ENCODE data around the gene FSD1.
"Not testable (repeated sequence)": the region's sequence is repeated elsewhere in the genome, so short reads cannot be mapped to it uniquely, and the experiment has no call there.

Gene FSD1

GRCh38 chr19:4304538-4305256, at the start of gene FSD1:
Gene FSD1, plus strand, starts transcription at chr19:4304598. Its CDS starts 149 bp downstream, at chr19:4304747.
- DNase-seq (ENCODE audit: low read depth) = peak; percentile 12

- DNase-seq (ENCODE audit: low read depth) = no peak
Observed at GRCh38 chr19:4256563-4256962, 47.8 kb upstream of the FSD1 start.

- no peak for DNase-seq (ENCODE audit: low read depth)
Observed at GRCh38 chr19:4257025-4257424, 47.4 kb upstream of the FSD1 start.

DNA sequence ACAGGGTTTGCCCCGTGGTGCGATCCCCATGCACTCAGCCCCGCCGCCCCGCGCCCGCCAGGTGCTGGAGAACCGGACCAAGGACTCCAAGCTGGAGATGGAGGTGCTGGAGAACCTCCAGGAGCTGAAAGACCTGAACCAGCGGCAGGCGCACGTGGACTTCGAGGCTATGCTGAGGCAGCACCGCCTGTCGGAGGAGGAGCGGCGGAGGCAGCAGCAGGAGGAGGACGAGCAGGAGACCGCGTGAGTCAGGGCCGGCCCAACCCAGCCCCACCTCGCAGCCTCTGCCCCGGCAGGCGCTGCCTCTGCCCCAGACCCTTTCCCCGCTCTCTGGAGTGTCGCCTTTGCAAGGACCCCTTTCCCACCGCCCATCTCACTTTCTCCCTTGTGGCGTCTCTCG, 46.2 kb upstream of the FSD1 start:
- DNase-seq (ENCODE audit: low read depth) = no peak

GRCh38 chr19:4260613-4261191, 43.7 kb upstream of the FSD1 start:
- DNase-seq (ENCODE audit: low read depth) = no peak

- DNase-seq (ENCODE audit: low read depth) = no peak
Observed at GRCh38 chr19:4264812-4265211, 39.6 kb upstream of the FSD1 start.

- no peak for DNase-seq (ENCODE audit: low read depth)
Observed at GRCh38 chr19:4266253-4267000, 38.0 kb upstream of the FSD1 start.

DNA sequence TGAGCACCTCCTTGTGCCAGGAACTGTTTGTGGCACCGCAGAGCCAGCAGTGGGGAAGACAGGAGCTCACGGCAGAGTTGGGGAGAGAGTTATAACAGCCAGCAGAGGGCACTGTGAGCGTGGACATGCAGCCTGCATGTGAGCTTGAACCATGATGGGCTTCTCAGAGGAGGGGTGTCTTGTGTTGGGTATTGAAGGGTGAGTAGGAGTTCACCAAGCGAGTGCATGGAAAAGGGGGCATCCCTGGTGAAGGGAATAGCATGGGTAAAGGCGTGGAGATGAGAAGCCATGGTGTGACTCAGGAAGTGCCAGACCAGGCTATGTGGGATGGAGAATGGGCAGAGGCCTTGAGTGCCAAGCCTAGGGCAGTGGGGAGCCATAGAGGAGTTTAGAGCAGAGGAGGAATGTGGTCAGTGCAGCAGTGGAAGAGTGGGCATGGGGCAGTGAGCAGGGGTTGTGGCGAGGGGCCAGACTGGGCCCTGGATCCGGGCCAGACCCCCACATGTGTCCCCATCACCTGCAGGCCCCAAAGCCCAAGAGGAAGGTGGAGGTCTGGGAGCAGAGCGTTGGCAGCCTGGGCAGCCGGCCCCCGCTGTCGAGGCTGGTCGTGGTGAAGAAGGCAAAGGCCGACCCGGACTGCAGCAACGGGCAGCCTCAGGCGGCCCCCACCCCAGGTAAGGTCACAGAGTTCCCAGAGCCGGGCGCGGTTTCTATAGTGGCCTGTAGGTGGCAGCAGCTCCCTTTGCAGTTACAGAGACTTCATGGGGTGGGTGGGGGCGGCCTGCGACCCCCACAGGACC, 37.1 kb upstream of the FSD1 start:
- peak; percentile 3 for DNase-seq (ENCODE audit: low read depth)

GRCh38 chr19:4267901-4268815, 36.2 kb upstream of the FSD1 start:
- DNase-seq (ENCODE audit: low read depth) = no peak

GRCh38 chr19:4268816-4269430, 35.5 kb upstream of the FSD1 start:
- no peak for DNase-seq (ENCODE audit: low read depth)

- no peak for DNase-seq (ENCODE audit: low read depth)
Observed at GRCh38 chr19:4272894-4273293, 31.5 kb upstream of the FSD1 start.

GRCh38 chr19:4274321-4274686, 30.1 kb upstream of the FSD1 start:
- DNase-seq (ENCODE audit: low read depth) = not testable (repeated sequence)

- no peak for DNase-seq (ENCODE audit: low read depth)
Observed at GRCh38 chr19:4277191-4277696, 27.2 kb upstream of the FSD1 start.

GRCh38 chr19:4278010-4278409, 26.4 kb upstream of the FSD1 start:
- no peak for DNase-seq (ENCODE audit: low read depth)

- no peak for DNase-seq (ENCODE audit: low read depth)
Observed at GRCh38 chr19:4278419-4279266, 25.8 kb upstream of the FSD1 start, which contains the start of gene SHD. Gene SHD, plus strand, starts transcription at chr19:4279266. Its CDS starts 798 bp downstream, at chr19:4280064.

GRCh38 chr19:4279267-4279529, 25.2 kb upstream of the FSD1 start:
- DNase-seq (ENCODE audit: low read depth) = no peak

DNA sequence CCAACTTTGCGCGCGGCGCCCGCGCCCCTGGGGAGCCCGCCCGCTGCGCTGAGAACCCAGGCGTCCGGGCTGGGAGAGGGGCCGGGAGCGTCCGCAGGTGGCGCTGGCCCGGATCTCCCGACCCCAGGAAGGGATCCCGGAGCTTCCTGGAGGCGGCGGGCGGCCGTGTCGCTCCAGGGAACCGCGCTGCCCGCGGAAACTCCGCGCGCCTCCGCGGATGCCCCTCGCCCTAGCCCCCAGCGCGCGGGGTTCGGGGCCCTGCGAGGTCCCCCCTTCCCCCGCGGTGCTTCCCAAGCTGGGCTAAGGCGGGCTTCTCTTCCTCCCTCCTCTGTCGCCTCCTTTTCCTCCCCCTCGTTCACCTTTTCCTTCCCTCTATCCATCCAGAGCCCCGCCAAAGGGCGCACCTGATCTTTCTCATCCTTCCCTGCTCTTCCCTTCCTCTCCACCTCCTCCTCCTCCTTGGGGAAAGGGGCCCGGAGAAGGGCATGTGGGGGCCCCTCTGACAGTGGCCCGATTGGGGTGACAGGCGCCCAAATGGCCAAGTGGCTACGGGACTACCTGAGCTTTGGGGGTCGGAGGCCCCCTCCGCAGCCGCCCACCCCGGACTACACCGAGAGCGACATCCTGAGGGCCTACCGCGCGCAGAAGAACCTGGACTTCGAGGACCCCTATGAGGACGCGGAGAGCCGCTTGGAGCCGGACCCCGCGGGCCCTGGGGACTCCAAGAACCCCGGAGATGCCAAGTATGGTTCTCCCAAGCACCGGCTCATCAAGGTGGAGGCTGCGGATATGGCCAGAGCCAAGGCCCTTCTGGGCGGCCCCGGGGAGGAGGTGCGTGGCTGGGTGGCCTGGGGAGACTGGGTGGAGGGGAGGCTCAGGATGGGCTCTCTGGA, 24.6 kb upstream of the FSD1 start:
- no peak for DNase-seq (ENCODE audit: low read depth)

DNA sequence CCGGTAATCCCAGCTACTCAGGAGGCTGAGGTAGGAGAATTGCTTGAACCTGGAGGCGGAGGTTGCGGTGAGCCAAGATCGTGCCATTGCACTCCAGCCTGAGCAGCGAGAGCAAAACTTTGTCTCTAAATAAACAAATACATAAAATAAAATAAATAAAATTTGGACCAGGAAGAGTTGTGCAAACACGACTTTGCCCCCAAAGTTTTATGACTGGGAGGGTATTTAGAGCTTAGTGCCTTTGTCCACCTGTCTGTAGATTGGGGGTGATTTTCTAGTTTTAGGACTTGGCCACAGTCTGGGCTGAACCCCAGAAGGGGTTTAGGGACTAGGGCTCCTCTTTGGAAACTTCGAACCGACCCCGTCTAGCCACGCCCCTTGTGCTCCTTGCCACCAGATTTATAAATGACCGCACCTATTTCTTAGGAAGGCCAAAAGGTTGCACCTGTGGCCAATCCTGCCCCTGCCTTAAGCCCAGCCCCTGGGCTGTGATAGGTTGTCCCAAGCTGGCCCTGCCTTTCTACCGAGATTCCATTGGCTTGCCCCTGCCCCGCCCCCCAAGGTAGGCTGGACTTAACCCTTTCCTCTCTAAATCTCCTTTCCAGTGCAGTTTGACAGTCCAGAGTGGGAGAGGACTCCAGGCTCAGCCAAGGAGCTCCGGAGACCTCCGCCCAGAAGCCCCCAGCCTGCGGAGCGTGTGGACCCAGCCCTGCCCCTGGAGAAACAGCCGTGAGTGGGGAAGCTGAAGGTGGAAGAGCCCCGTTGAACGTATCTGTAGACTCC, 20.0 kb upstream of the FSD1 start:
- no peak for DNase-seq (ENCODE audit: low read depth)

Data from GM04504 (cell line).